Activated CD4-positive, alpha-beta T cell treated with anti-CD3 and anti-CD28 coated beads, Interleukin-2, Interleukin-4, amounts not matched to agents 100 ng/mL and 50 ng/mL, durations not matched to agents 16 hours and 8 hours (primary cell): ENCODE results near the gene ADAMTS9.

ENCODE experiments used
- DNase-seq: peaks from one replicate; pipeline ENCODE4 v3.0.0-alpha.2; 2020; ENCODE audit warnings: low spot score

The ADAMTS9 gene

GRCh38 chr3:64489361-64490044, 198.3 kb downstream of the ADAMTS9 start:
- no peak for DNase-seq

DNA sequence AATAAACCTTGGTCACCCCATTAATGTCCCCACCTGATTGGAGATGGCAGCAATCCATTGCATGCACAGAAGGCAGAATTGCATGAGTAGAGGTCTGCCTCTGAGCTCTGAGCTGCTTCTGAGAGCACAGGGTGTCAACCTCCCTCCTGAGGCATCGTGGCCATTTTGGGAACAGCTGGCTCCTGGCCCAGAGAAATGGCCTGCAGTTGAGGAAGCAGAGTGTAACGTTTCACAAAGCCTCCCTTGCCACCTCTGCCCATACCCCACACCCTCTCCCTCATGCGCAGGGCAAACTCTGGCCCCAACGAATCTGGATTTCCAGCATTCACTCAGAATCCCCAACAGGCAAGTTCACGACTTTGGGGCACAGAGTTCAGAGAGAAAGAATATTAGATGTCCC, 198.9 kb downstream of the ADAMTS9 start:
- DNase-seq: no peak

- peak; percentile 70 for DNase-seq
Measured at GRCh38 chr3:64484289-64484992, 203.4 kb downstream of the ADAMTS9 start.

DNA sequence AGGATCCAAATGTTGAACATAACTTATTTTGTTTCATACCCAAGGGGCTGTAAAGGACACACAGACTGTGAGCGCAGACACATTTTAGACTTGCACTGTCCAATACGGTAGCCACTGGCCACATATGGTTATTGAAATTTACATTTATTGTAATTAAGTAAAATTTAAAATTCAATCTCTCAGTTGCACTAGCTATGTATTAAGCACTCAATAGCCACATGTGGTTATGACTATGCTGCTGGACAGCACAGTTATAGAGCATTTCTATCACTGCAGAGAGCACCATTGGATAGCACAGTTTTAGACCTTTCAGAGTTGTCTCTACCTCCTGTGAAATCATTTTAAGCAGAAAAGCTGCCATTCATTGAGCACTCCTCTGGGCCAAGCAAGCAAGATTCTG, 204.3 kb downstream of the ADAMTS9 start:
- no peak for DNase-seq

DNA sequence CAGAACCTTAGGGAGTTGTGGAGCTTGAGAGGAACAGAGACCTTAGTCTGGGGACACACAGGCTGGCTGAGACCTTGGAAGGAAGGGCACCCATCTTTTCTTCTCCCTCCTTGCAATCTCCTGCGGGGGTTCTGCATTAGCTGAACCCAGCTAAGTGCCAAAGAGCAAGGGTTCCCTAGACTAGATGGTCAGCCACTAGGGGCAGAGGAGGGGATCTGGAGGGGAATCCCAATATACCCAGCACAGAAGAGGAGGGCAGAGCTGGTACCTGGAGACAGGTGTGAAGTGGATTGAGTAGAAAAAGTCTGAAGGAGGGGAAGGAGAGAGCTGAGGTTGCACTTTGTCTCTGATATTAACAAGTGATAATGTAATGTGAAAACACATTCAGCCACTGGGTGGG, 212.8 kb downstream of the ADAMTS9 start:
- DNase-seq: no peak

DNA sequence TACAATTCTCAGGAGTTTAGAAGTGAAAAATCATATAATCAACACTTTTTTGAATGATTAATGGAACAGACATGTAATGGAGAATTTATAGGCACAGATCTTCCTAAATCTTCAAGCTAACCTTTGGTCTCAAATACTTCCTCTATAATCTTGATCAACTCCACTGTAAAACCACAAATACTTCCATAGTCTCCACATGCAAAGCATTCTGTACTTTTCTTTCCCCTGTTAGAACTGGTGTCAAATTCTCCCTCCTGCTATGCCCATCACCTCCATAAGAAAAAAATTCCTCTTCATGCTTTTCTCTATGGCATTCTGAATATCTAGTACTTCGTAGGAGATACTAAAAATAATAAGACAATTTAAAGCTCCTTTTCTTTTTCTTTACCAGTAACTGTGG, 214.3 kb downstream of the ADAMTS9 start:
- DNase-seq: no peak

DNA sequence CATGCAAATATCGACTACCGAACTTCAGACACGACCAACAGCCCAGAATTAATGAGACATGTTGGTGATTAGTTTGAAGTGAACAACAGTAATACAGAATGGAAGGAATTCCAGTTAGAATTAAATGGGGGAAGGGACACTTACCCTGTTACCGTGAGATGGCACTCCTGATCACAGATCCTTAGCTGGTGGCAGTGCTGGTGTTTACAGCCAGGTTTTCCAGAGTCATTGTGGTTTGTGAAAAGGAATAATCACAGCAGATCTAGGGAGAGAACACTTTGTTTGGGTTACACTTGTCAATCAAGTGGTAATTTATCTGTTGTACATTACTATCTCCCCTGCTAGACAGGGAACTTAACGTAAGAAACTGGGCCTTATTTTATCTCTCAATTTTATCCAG, 217.4 kb downstream of the ADAMTS9 start:
- DNase-seq: no peak

DNA sequence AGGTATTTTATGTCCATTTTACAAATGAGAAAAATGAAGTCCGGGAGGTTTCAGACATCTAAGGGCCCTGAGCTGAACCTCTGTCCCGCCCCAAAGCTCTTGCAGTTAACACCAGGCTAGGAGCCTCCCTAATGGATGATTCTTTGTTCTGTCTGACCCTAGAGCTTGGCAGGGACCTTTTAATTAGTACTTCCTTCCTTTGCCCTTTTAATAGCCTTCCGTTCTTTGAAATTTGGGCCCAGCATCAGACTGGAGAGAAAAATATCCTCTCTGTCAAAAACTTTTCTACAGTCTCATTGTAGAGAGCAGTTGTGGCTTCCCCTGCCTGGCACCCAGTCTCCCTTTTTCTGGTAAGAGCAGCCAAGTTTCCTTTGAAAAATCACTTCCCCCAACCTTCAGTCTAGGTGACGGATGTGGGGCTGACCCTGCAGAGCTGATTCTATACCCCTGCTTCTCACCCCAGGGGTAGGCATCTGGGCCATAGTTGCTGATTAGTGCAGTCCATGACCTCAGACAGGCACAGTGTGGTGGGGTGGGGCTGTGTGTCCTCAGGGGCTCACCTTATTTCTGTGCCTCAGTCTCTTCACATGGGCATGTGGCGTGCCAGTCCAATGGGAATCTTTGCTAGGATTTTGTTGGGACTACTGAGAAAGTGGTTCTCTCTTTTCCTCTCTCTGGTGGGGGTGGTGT, 220.4 kb downstream of the ADAMTS9 start:
- DNase-seq: no peak
